Body of pancreas (tissue), 4 donors: ENCODE data around the gene TYW1B.
"Not testable (repeated sequence)": the region's sequence is repeated elsewhere in the genome, so short reads cannot be mapped to it uniquely, and the experiment has no call there.

Source experiments
- CTCF ChIP-seq, 7 experiments: fragments of 450-650 bp in 4 of 7; fragments of 200-600 bp in 3 of 7; sonication (generic) in 3 of 7; IDR thresholded peaks; one replicate each; pipeline ENCODE4 v1.5.1; 2016 to 2019; ENCODE audit warnings: antibody characterized with exemption in 7 of 7
- POLR2A ChIP-seq, 3 donors: fragments of 450-650 bp; IDR thresholded peaks; one replicate each; pipeline ENCODE4 v1.6.1; 2016; ENCODE audit warnings: antibody characterized with exemption in 3 of 3, mild to moderate bottlenecking in 2 of 3

GRCh38 chr7:72554401-72554800 lies 273.6 kb downstream of the TYW1B start:
- not testable (repeated sequence) for TF ChIP-seq CTCF, POLR2A (IDR thresholded peaks at IDR 0.05)
